ENCODE results near the gene POLR2E. TPM values are rescaled to one million over a fixed set of nuclear protein-coding genes. Genes with fewer than 3 reads are reported as not detected.

The POLR2E gene
- polyA plus RNA-seq, 4 donors = 122 to 189 (median 142) TPM

DNA sequence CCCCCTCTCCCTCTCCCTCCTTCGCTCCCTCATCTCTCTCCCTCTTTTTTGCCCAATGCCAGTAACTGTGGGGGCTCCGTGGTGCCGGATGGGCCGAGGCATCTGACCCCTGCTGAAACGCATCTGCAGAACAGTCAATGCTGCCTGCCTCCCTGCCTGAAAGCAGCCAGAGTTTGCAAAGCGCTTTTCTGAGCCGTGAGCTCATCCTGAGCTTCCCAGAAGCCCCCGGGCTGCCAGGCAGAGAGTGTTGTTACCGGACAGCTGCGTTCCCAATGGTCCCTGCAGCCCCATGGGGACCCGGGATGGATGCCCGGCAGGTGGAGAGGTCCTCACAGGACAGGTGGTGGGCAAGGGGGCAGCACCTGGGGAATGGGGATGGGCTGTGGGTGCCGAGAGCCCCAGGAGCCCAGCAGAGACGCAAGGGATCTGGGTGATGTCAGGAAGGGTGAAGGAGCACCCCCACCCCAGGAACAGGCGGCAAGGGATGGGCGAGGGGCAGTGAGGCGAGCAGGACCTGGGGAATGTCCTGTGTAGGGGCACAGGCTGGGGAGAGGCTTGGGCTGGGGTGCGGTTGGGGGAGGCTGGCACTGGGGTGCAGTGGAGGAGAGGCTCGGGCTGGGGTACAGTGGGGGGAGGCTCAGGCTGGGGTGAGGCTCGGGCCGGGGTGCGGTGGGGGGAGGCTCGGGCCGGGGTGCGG, 41.6 kb upstream of the POLR2E start:
- Histone ChIP-seq H3K27me3 (ENCODE audit: control insufficient read depth in 3 of 3, insufficient read depth in 3 of 3, low read length in 3 of 3) (no peaks in the 10 kb centered on the region), H3K9me3 (ENCODE audit: control insufficient read depth in 2 of 2, insufficient read depth in 1 of 2, low read depth in 1 of 2, low read length in 1 of 2) (peaks cover 0 to 1% of the 10 kb centered on the region in 2 donors), H3K4me1 (ENCODE audit: control insufficient read depth in 3 of 3, insufficient read depth in 2 of 3, low read depth in 1 of 3, low read length in 2 of 3) (peaks cover 3 to 32% (median 15%) of the 10 kb centered on the region in 3 donors), H3K27ac (ENCODE audit: low read depth in 1 of 3, low read length in 2 of 3) (peak overlapping the region; percentile 46 to 88 (median 75)), H3K4me3 (ENCODE audit: low read depth in 1 of 3, low read length in 3 of 3) (peak overlapping the region in 1 of 3 donors; percentile 2), H3K36me3 (ENCODE audit: control insufficient read depth in 3 of 3, insufficient read depth in 2 of 3, low read depth in 1 of 3, low read length in 3 of 3) (peaks cover 2 to 63% (median 3%) of the 10 kb centered on the region in 3 donors)
- 30 to 64% (median 46%) methylated on average over 18 to 25 of the region's 25 CpGs for WGBS, 3 donors
- no peak for FAIRE-seq
- DNase-seq = no peak

DNA sequence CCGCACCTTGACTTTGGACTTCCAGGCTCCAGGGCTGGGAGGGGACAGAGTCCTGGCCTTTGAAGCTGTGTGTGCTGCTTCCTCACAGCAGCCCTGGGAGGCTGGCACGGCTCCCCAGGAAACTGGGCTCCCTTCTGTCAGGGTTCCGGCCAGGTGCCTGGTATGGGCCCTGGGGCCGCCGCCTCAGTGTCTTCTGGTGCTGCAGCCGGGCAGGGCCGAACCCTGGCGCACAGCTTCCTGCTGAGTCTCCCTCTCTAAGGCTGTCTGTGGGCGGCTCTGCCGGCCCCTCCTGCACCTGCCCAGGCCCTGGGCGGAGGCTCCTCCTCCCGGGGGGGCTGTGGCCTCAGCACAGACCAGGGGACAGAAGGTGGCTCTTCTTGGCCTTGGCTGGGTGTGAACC, 41.0 kb upstream of the POLR2E start:
- 11 to 36% (median 19%) methylated on average over 11 to 12 of the region's 12 CpGs for WGBS, 3 donors
- no peaks in the 10 kb centered on the region for H3K9me3 ChIP-seq (ENCODE audit: control insufficient read depth in 2 of 2, insufficient read depth in 1 of 2, low read depth in 1 of 2, low read length in 1 of 2)
- peak overlapping the region; percentile 46 to 88 (median 75) for H3K27ac ChIP-seq (ENCODE audit: low read depth in 1 of 3, low read length in 2 of 3)
- no peaks in the 10 kb centered on the region for H3K27me3 ChIP-seq (ENCODE audit: control insufficient read depth in 3 of 3, insufficient read depth in 3 of 3, low read length in 3 of 3)
- DNase-seq = peak; percentile 84 to 91
- peaks cover 2 to 58% (median 3%) of the 10 kb centered on the region in 3 donors for H3K36me3 ChIP-seq (ENCODE audit: control insufficient read depth in 3 of 3, insufficient read depth in 2 of 3, low read depth in 1 of 3, low read length in 3 of 3)
- H3K4me1 ChIP-seq (ENCODE audit: control insufficient read depth in 3 of 3, insufficient read depth in 2 of 3, low read depth in 1 of 3, low read length in 2 of 3) = peaks cover 3 to 37% (median 15%) of the 10 kb centered on the region in 3 donors
- peak overlapping the region in 1 of 3 donors; percentile 2 for H3K4me3 ChIP-seq (ENCODE audit: low read depth in 1 of 3, low read length in 3 of 3)
- FAIRE-seq = no peak

DNA sequence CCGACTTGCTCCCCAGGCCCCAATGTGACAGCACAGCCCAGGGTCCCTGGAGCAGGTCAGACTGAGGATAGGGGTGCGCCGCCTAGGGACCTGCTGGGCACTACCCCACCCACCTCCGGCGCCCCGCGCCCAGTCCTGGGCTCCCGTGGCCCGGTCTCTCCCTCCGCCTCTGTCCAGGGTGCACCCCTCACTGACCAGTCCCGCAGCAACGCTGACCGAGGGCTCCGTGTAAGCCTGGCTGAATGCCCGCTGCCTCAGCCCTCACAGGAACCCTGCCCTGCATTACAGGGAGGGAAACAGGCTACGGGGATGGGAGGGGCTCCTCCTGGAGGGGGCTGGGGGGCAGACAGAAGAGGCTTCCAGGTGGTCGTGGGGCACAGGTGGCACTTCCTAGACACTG, 40.3 kb upstream of the POLR2E start:
- H3K4me3 ChIP-seq (ENCODE audit: low read depth in 1 of 3, low read length in 3 of 3) = no peak overlapping the region
- H3K9me3 ChIP-seq (ENCODE audit: control insufficient read depth in 2 of 2, insufficient read depth in 1 of 2, low read depth in 1 of 2, low read length in 1 of 2) = no peaks in the 10 kb centered on the region
- H3K27me3 ChIP-seq (ENCODE audit: control insufficient read depth in 3 of 3, insufficient read depth in 3 of 3, low read length in 3 of 3) = no peaks in the 10 kb centered on the region
- 63 to 76% (median 72%) methylated on average over 10 to 17 of the region's 17 CpGs for WGBS, 3 donors
- H3K4me1 ChIP-seq (ENCODE audit: control insufficient read depth in 3 of 3, insufficient read depth in 2 of 3, low read depth in 1 of 3, low read length in 2 of 3) = peaks cover 3 to 43% (median 15%) of the 10 kb centered on the region in 3 donors
- FAIRE-seq (no peak), DNase-seq (no peak)
- H3K36me3 ChIP-seq (ENCODE audit: control insufficient read depth in 3 of 3, insufficient read depth in 2 of 3, low read depth in 1 of 3, low read length in 3 of 3) = peaks cover 1 to 57% (median 3%) of the 10 kb centered on the region in 3 donors
- peak overlapping the region; percentile 36 to 88 (median 75) for H3K27ac ChIP-seq (ENCODE audit: low read depth in 1 of 3, low read length in 2 of 3)

DNA sequence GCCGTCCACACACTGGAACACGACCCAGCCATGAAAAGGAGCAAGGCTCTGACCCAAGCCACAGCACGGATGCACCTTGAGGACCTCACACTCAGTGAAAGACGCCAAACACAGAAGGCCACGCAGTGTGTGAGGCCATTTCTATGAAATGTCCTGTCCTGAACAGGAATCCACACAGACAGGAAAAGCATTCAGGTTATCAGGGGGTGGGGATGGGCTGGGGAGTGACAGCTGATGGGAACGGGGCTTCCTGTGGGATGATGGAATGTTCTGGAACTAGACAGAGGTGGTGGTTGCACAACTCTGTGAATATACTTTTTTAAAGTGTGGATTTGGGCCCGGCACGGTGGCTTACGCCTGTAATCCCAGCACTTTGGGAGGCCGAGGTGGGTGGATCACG, 39.3 kb upstream of the POLR2E start:
- H3K27me3 ChIP-seq (ENCODE audit: control insufficient read depth in 3 of 3, insufficient read depth in 3 of 3, low read length in 3 of 3) = no peaks in the 10 kb centered on the region
- DNase-seq (no peak), FAIRE-seq (no peak)
- no peaks in the 10 kb centered on the region for H3K9me3 ChIP-seq (ENCODE audit: control insufficient read depth in 2 of 2, insufficient read depth in 1 of 2, low read depth in 1 of 2, low read length in 1 of 2)
- H3K4me3 ChIP-seq (ENCODE audit: low read depth in 1 of 3, low read length in 3 of 3) = no peak overlapping the region
- WGBS, 3 donors = 88 to 93% (median 92%) methylated on average over 11 of the region's 11 CpGs
- peaks cover 0 to 60% (median 3%) of the 10 kb centered on the region in 3 donors for H3K36me3 ChIP-seq (ENCODE audit: control insufficient read depth in 3 of 3, insufficient read depth in 2 of 3, low read depth in 1 of 3, low read length in 3 of 3)
- peaks cover 3 to 43% (median 15%) of the 10 kb centered on the region in 3 donors for H3K4me1 ChIP-seq (ENCODE audit: control insufficient read depth in 3 of 3, insufficient read depth in 2 of 3, low read depth in 1 of 3, low read length in 2 of 3)
- peak overlapping the region in 1 of 3 donors; percentile 99 for H3K27ac ChIP-seq (ENCODE audit: low read depth in 1 of 3, low read length in 2 of 3)

DNA sequence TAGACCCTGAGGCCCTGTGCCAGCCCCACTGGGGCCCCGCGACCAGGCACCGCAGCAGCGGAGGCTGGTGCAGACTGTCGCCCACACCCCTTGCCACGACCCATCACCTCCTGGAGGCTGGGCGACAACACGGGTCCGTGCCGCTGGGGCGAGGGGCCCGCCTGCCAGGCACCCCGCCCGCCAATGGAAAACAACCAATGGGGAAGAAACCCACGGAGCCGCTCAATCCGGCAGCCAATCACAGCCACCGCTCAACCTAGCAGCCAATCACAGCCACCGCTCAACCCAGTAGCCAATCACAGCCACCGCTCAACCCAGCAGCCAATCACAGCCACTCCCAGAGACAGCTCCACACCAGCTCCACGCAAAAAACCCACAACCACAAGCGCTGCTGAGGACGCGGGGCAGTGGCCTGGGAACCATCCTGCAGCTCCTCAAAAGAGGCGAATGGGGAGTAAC, 38.3 kb upstream of the POLR2E start:
- no peaks in the 10 kb centered on the region for H3K27me3 ChIP-seq (ENCODE audit: control insufficient read depth in 3 of 3, insufficient read depth in 3 of 3, low read length in 3 of 3)
- peak overlapping the region; percentile 20 to 99 (median 80) for H3K27ac ChIP-seq (ENCODE audit: low read depth in 1 of 3, low read length in 2 of 3)
- peak overlapping the region in 1 of 3 donors; percentile 74 for H3K4me3 ChIP-seq (ENCODE audit: low read depth in 1 of 3, low read length in 3 of 3)
- H3K36me3 ChIP-seq (ENCODE audit: control insufficient read depth in 3 of 3, insufficient read depth in 2 of 3, low read depth in 1 of 3, low read length in 3 of 3) = peaks cover 0 to 59% (median 3%) of the 10 kb centered on the region in 3 donors
- H3K4me1 ChIP-seq (ENCODE audit: control insufficient read depth in 3 of 3, insufficient read depth in 2 of 3, low read depth in 1 of 3, low read length in 2 of 3) = peaks cover 3 to 43% (median 15%) of the 10 kb centered on the region in 3 donors
- WGBS, 3 donors = 80 to 87% (median 86%) methylated on average over 22 to 25 of the region's 25 CpGs
- no peaks in the 10 kb centered on the region for H3K9me3 ChIP-seq (ENCODE audit: control insufficient read depth in 2 of 2, insufficient read depth in 1 of 2, low read depth in 1 of 2, low read length in 1 of 2)
- DNase-seq (peak in 1 of 2 donors; percentile 60), FAIRE-seq (no peak)

DNA sequence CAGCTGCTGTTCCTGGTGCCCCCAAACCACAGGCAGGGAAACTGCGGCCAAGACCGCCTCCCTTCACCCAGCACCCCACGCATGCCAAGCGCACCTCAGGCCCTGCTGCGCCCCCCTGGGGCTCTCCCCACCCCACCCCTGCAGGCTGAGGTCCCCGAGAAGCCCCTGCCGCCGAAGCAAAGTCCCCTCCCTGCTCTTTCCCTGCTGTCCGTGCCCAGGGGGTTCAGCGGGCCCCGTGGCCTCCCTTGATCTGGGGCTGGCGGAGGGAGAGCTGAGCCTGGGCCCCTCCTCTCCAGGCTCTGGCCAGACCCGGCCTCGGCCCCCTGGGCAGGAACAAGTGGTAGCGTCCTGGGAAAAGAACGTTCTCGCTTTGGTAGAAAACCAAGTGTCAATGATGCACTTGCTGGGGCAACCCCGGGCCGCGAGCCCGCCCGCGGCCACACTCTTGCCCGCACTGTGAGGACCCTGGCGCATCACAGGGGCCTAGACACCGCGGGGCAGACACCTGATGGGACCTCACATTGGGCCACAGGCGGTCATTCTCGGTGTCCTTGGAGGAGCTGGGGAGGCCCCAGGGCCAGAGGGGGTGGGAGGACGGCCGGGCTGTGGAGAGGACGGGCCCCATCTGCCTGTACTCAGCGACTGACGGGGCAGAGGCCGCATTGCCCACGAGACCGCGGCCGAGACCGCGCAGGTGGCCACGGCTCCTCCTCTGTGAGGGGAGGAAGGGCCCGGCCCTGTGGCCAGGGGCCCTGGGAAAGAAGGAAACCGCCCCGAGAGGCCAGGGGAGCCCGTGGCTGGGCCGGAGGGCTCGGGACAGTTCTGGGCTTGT, 37.6 kb upstream of the POLR2E start:
- WGBS, 3 donors = 52 to 76% (median 56%) methylated on average over 35 to 48 of the region's 48 CpGs
- Histone ChIP-seq H3K27ac (ENCODE audit: low read depth in 1 of 3, low read length in 2 of 3) (peak overlapping the region; percentile 77 to 99 (median 80)), H3K4me3 (ENCODE audit: low read depth in 1 of 3, low read length in 3 of 3) (peak overlapping the region; percentile 32 to 74 (median 56)), H3K9me3 (ENCODE audit: control insufficient read depth in 2 of 2, insufficient read depth in 1 of 2, low read depth in 1 of 2, low read length in 1 of 2) (no peaks in the 10 kb centered on the region), H3K27me3 (ENCODE audit: control insufficient read depth in 3 of 3, insufficient read depth in 3 of 3, low read length in 3 of 3) (no peaks in the 10 kb centered on the region), H3K4me1 (ENCODE audit: control insufficient read depth in 3 of 3, insufficient read depth in 2 of 3, low read depth in 1 of 3, low read length in 2 of 3) (peaks cover 3 to 43% (median 15%) of the 10 kb centered on the region in 3 donors), H3K36me3 (ENCODE audit: control insufficient read depth in 3 of 3, insufficient read depth in 2 of 3, low read depth in 1 of 3, low read length in 3 of 3) (peaks cover 0 to 60% (median 0%) of the 10 kb centered on the region in 3 donors)
- DNase-seq (no peak), FAIRE-seq (no peak)

DNA sequence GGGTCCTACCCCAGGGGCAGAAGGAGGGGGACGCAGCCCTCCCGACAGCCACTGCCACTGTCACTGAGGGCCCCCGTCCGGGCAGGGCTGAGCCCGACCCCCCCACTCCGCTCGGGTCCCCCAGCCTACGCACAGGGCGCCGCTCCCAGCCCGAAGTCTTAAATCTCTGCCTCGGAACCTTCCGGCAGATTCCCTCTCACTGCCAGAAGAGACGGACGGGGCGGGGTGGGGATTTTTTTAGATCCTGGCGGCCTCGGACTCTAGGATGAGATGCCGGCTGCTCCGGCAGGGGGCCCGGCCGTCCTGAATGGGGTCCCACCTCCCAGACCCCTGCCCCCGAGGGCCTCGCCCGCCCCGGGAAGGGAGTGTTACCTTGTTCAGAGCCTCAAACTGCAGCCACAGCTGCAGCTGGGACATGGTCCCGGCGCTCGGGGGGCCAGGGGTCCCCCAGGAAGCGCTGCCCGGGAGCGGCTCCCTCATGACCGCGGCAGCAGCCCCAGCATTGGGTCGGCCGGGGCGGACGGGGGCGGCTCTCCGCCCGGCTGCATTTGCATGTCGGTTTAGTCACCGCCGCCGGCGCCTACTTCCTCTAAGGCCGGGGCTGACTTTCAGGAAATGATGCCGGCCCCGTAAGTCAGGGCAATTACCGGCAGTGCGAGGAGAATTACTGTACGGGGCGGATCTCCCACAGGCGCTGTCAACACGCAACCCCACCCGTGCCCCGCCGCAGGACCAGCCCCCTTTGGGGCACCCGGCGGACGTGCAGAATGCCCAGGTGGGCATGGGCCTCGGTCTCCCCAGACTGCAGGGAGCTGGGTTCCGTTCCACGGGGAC, 36.8 kb upstream of the POLR2E start:
- Histone ChIP-seq H3K9me3 (ENCODE audit: control insufficient read depth in 2 of 2, insufficient read depth in 1 of 2, low read depth in 1 of 2, low read length in 1 of 2) (no peaks in the 10 kb centered on the region), H3K4me3 (ENCODE audit: low read depth in 1 of 3, low read length in 3 of 3) (peak overlapping the region; percentile 56 to 84 (median 74)), H3K36me3 (ENCODE audit: control insufficient read depth in 3 of 3, insufficient read depth in 2 of 3, low read depth in 1 of 3, low read length in 3 of 3) (peaks cover 3 to 68% (median 5%) of the 10 kb centered on the region in 3 donors), H3K27ac (ENCODE audit: low read depth in 1 of 3, low read length in 2 of 3) (peak overlapping the region; percentile 77 to 99 (median 80)), H3K4me1 (ENCODE audit: control insufficient read depth in 3 of 3, insufficient read depth in 2 of 3, low read depth in 1 of 3, low read length in 2 of 3) (peaks cover 3 to 42% (median 15%) of the 10 kb centered on the region in 3 donors), H3K27me3 (ENCODE audit: control insufficient read depth in 3 of 3, insufficient read depth in 3 of 3, low read length in 3 of 3) (no peaks in the 10 kb centered on the region)
- DNase-seq (peak; percentile 91 to 94), FAIRE-seq (no peak)
- 1 to 6% (median 1%) methylated on average over 58 to 64 of the region's 64 CpGs for WGBS, 3 donors

Measured in small intestine (tissue), 7 donors.